ENCODE measurements around the gene CD160. TPM values are rescaled to one million over a fixed set of nuclear protein-coding genes. Genes with fewer than 3 reads are reported as not detected.
"Not testable (repeated sequence)": the region's sequence is repeated elsewhere in the genome, so short reads cannot be mapped to it uniquely, and the experiment has no call there.

The CD160 gene
- not detected for total RNA-seq

GRCh38 chr1:145719230-145720079 lies at the start of gene CD160:
Gene CD160, plus strand, starts transcription at chr1:145719499. Its CDS starts 8,829 bp downstream, at chr1:145728328.
- intact Hi-C loops (cut with DNase I): no loop called here
- no peaks in the 10 kb centered on the region for H3K36me3 ChIP-seq
- DNase-seq (ENCODE audit: low spot score): no peak
- H3K9me3 ChIP-seq: no peaks in the 10 kb centered on the region
- no peak for TF ChIP-seq POLR2A (IDR thresholded peaks at IDR 0.05)
- no peak for TF ChIP-seq CTCF (IDR thresholded peaks at IDR 0.05)
- no peak for TF ChIP-seq POLR2AphosphoS5 (IDR thresholded peaks at IDR 0.05)
- H3K27me3 ChIP-seq (replicated peaks; ENCODE audit: insufficient read depth): no peaks in the 10 kb centered on the region
- no peak within 1 kb of the TSS for H3K27ac ChIP-seq
- no peak within 1 kb of the TSS for H3K4me3 ChIP-seq
- 89% methylated on average over 12 of the region's 12 CpGs for WGBS
- no peaks in the 10 kb centered on the region for H3K4me1 ChIP-seq (replicated peaks)

GRCh38 chr1:145670995-145671745 lies 48.1 kb upstream of the CD160 start:
- 83% methylated on average over 2 of the region's 3 CpGs for WGBS
- H3K27me3 ChIP-seq (replicated peaks; ENCODE audit: insufficient read depth); intact Hi-C loops (cut with DNase I); H3K9me3 ChIP-seq; H3K36me3 ChIP-seq; H3K27ac ChIP-seq; H3K4me3 ChIP-seq; DNase-seq (ENCODE audit: low spot score); H3K4me1 ChIP-seq (replicated peaks): not testable (repeated sequence)

- not testable (repeated sequence) for H3K36me3 ChIP-seq, H3K9me3 ChIP-seq
- no CpG with 5 or more reads among the region's 1 CpG for WGBS
Observed at GRCh38 chr1:145673217-145673616, 46.1 kb upstream of the CD160 start.

GRCh38 chr1:145684858-145685257 lies 34.4 kb upstream of the CD160 start:
- H3K4me3 ChIP-seq; H3K9me3 ChIP-seq; H3K36me3 ChIP-seq; H3K27ac ChIP-seq; H3K4me1 ChIP-seq (replicated peaks); intact Hi-C loops (cut with DNase I); H3K27me3 ChIP-seq (replicated peaks; ENCODE audit: insufficient read depth): not testable (repeated sequence)
- DNase-seq (ENCODE audit: low spot score): peak; percentile 13
- 33% methylated on average over 1 of the region's 3 CpGs for WGBS

More at GRCh38 chr1:145673217-145673616, 46.1 kb upstream of the CD160 start:
- H3K27ac ChIP-seq; DNase-seq (ENCODE audit: low spot score); H3K27me3 ChIP-seq (replicated peaks; ENCODE audit: insufficient read depth); H3K4me1 ChIP-seq (replicated peaks); intact Hi-C loops (cut with DNase I); H3K4me3 ChIP-seq: not testable (repeated sequence)

- intact Hi-C loops (cut with DNase I); H3K36me3 ChIP-seq: not testable (repeated sequence)
- 100% methylated on average over 1 of the region's 1 CpG for WGBS
Observed at GRCh38 chr1:145686078-145686477, 33.2 kb upstream of the CD160 start.

GRCh38 chr1:145688328-145688727 lies 31.0 kb upstream of the CD160 start:
- TF ChIP-seq CTCF (IDR thresholded peaks at IDR 0.05) (no peak), POLR2A (IDR thresholded peaks at IDR 0.05) (no peak), POLR2AphosphoS5 (IDR thresholded peaks at IDR 0.05) (no peak)
- Histone ChIP-seq H3K27ac (no peak overlapping the region), H3K9me3 (no peaks in the 10 kb centered on the region), H3K36me3 (no peaks in the 10 kb centered on the region), H3K27me3 (replicated peaks; ENCODE audit: insufficient read depth) (no peaks in the 10 kb centered on the region), H3K4me1 (replicated peaks) (no peaks in the 10 kb centered on the region), H3K4me3 (no peak overlapping the region)
- DNase-seq (ENCODE audit: low spot score): no peak
- intact Hi-C loops (cut with DNase I): no loop called here
- 87% methylated on average over 4 of the region's 4 CpGs for WGBS

More at GRCh38 chr1:145686078-145686477, 33.2 kb upstream of the CD160 start:
- not testable (repeated sequence) for H3K4me3 ChIP-seq; H3K4me1 ChIP-seq (replicated peaks); H3K9me3 ChIP-seq; H3K27me3 ChIP-seq (replicated peaks; ENCODE audit: insufficient read depth); H3K27ac ChIP-seq; DNase-seq (ENCODE audit: low spot score)

All from prostate gland (tissue), 2 donors.